AG09309 (cell line): Measurements from ENCODE around the gene NECAB2.

ENCODE experiments used
- DNase-seq: peaks from one replicate; pipeline ENCODE4 v3.0.0-alpha.2; 2010; ENCODE audit warnings: low read depth
- H3K4me3 ChIP-seq: 2 replicates; pipeline ENCODE4 v1.5.1; 2011; ENCODE audit warnings: mild to moderate bottlenecking, low read depth, low read length, moderate library complexity; ENCODE audit not compliant: control insufficient read depth
- CTCF ChIP-seq: IDR thresholded peaks from 2 replicates; pipeline ENCODE4 v1.5.1; 2011; ENCODE audit warnings: mild to moderate bottlenecking, low read depth, low read length, inconsistent platforms; ENCODE audit not compliant: insufficient read depth, control insufficient read depth; ENCODE audit errors: missing control alignments

The NECAB2 gene

GRCh38 chr16:84004442-84004841 lies 36.4 kb downstream of the NECAB2 start:
- H3K4me3 ChIP-seq: no peak overlapping the region
- DNase-seq: no peak
- no peak for TF ChIP-seq CTCF

- no peak overlapping the region for H3K4me3 ChIP-seq
- DNase-seq: no peak
- no peak for TF ChIP-seq CTCF
Observed at GRCh38 chr16:84005391-84005790, 37.3 kb downstream of the NECAB2 start.

GRCh38 chr16:84007520-84007919 lies 39.5 kb downstream of the NECAB2 start:
- H3K4me3 ChIP-seq: no peak overlapping the region
- no peak for DNase-seq
- TF ChIP-seq CTCF: no peak

- no peak overlapping the region for H3K4me3 ChIP-seq
- TF ChIP-seq CTCF: no peak
- DNase-seq: no peak
Observed at GRCh38 chr16:84007965-84008364, 39.9 kb downstream of the NECAB2 start.

GRCh38 chr16:84009282-84009681 lies 41.2 kb downstream of the NECAB2 start:
- DNase-seq: no peak
- H3K4me3 ChIP-seq: no peak overlapping the region
- no peak for TF ChIP-seq CTCF

- H3K4me3 ChIP-seq: no peak overlapping the region
- no peak for DNase-seq
- no peak for TF ChIP-seq CTCF
Observed at GRCh38 chr16:84013787-84014569, 45.9 kb downstream of the NECAB2 start.
